Measurements from ENCODE around the gene CHSY1. TPM values are rescaled to one million over a fixed set of nuclear protein-coding genes. Genes with fewer than 3 reads are reported as not detected.

The CHSY1 gene
- total RNA-seq, 1 donor from 2014 or later = 14.1 TPM

DNA sequence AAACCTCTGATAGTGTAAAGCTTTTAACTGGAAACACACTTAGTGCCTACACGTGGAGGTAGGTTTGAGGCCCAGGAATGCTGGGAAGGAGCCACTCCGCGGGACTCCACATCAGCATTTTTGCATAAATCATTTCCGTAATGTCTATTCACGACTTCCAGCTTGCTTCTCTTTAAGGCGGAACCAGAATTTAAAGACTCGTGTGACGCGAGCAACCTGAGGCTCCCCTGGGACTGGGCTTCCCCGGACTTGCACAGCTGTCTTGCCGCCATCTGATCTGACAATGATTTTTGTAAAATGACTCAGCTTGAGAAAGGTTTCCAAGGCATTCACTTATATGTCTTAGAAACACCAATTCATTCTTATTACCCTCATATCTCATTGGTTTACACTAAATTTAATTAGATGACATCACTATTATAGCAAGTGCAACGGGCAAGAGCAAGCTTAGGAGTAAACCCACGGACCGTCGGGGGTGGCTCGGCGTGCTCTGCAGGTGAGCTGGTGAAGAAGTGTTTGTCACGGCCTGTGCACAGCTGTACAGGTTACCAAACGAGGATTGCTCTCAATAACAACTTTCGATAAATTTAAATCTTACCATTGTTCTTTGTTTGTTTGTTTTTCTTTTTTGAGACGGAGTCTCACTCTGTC is 95.2 kb downstream of the CHSY1 start:
- peak; percentile 88 for DNase-seq (ENCODE audit: low read depth)

DNA sequence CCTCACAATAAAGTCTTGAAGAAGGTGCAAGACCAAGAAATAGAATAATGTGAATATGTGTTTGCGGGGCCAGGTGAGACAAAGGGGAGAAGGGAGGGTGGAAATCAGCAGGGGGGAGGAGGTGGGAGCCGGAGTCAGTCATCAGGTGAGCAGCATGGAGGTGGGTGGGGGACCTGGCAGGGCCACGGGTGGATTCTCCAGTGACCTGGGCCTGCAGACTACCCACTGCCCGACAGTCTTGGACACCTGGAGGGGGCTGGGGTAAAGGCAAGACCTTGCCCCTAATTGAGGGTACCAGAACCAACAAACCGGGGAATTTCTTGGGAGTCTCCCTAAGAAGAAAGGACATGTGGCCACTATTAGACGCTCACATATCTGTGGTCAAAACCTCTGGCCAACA is 95.8 kb downstream of the CHSY1 start:
- DNase-seq (ENCODE audit: low read depth) = no peak

DNA sequence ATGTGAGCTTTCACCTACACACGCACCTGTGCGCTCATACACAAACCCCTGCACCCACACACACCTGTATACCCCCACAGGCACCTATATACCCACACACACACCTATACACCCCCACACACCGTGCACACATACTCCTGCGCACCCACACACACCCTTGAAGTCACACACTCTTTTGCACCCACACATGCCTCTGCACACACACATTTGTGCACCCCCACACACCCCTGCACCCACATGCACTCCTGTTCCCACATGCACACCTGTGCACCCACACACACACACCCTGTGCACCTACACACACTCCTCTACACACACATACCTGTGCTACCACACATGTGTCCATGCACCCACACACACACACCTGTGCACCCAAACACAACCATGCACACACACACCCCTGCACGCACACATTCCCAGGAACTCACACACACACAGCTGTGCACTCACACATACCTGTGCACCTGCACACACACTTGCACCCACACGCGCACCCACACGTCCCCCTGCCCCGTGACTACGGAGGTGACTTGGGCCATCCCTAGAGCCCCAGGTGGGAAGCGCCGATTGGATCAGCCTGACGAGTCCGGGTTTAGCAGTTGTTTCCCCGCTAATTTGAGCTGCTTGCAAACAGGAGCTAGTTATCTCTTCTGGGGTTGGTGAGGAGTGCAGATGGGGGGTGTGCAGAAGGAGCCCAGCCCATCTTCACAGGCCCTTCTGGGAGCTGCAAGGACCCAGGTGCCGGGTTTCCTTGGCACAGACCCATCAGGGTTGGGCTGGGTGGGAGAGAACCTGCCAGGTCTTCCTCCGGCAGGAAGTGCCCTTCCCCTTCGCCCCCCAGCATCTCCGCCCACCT is 97.8 kb downstream of the CHSY1 start:
- DNase-seq (ENCODE audit: low read depth) = no peak

GRCh38 chr15:101152914-101153313 is 98.9 kb downstream of the CHSY1 start:
- DNase-seq (ENCODE audit: low read depth) = no peak

GRCh38 chr15:101151288-101151687 is 100.6 kb downstream of the CHSY1 start:
- no peak for DNase-seq (ENCODE audit: low read depth)

DNA sequence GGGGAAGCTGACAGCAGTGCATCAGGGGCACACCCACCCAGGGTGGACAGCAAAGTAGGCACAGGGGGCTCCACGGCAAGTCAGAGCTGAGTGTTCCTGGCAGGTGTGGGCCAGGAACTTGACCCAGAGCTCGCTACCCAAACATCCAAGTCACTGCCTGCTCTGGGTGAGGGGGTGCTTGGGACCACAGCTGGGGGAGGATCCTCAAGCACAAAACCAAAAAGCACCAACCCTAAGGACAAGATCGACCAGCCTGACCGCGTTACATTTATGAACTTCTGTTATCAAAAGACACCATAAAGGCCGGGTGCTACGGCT is 101.2 kb downstream of the CHSY1 start:
- DNase-seq (ENCODE audit: low read depth) = no peak

- no peak for DNase-seq (ENCODE audit: low read depth)
Observed at GRCh38 chr15:101149864-101150722, 101.8 kb downstream of the CHSY1 start.

DNA sequence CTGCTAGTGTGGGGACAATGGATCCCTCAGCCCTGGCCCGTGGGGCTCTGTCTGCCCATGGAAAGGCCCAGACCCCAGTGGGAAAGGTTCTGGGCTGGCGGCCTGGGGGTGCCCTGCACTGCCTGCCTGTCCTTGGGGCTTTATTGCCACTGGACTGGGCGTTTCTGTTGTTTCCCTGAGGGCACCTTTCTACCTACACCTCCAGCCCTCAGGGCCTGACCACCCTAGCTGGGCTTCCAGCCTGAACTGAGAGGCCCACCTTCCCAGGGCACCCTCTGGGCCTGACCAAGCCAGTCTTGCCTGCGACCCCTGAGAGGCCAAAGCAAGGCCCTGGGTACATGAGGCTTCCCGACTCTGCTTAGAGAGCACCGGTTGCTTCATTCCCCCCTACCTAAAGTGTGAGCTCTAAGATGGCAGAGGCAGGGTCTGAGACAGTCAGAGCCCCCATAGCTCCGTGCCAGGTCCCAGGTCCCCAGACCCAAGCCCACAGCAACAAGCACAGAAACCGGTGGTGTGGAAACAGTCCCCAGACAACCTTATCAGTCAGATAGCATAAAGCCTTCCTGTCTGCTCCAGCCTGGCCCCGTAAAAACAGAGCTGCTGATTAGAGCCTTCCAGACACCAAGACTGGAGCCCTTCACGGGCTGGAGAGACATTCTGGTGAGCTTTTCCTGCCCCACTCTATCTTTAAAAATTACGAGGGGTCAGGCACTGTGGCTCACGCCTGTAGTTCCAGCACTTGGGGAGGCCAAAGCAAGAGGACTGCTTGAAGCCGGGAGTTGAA is 102.8 kb downstream of the CHSY1 start:
- DNase-seq (ENCODE audit: low read depth) = no peak

DNA sequence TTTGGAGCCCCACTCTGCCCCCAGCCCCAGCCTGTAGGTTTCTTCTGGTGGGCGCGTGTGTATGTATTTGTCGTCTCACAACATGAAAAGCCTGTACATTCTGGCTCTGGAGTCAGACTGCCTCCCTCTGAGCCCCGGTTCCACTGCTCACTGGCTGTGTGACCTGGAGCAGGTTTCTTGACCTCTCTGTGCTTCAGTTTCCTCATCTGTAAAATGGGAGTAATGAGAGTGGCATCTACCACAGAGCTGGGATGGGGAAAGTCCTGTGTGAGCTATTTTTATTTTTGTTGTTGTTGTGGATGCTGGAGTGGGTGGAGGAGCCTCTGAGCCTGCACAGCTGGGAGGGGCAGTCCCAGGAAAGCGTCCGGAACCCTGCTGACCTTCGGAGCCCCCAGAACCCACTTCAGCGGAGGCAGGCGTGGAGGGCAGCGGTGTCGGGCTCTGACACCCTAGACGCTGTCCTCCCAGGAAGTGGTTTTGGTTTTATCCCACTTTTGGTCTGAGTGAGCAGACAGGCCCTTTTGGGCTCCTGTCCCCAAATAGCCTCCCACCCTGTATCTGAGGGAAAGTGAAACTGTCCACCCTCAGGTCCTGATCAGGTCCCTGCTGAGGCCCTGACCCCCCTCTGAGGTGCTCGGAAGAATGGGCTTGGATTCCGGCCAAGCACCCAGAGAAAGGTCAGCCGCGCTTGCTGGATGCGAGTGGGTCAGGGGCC is 103.5 kb downstream of the CHSY1 start:
- no peak for DNase-seq (ENCODE audit: low read depth)

- no peak for DNase-seq (ENCODE audit: low read depth)
Observed at GRCh38 chr15:101147181-101147580, 104.7 kb downstream of the CHSY1 start.

DNA sequence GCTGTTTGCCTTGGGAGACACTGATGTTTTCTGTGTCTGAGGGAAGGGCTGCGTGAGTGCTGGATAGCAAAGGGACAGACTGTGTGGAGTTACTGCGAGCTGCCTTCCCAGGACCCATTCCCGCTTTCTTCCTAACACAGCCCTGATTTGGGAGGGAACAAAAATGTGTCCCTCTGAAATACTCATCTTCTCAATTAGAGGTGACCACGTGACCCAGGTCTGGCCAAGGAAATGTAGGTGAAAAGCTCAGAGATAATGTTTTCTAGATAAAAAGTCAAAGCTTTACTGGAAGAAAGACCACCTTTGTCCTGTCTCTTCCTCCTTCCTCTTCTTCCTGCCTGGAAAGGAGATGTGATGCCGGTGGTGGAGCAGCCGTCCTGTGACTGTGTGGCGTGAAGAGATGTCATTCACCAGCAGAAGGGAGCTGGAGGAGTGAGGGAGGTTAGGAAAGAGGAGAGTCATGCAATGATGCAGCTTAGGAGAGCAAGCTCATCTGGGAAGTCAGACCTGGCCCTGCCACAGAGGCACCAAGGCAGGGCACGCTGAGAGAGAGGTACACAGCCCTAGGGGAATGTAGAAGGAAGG is 105.6 kb downstream of the CHSY1 start:
- no peak for DNase-seq (ENCODE audit: low read depth)

DNA sequence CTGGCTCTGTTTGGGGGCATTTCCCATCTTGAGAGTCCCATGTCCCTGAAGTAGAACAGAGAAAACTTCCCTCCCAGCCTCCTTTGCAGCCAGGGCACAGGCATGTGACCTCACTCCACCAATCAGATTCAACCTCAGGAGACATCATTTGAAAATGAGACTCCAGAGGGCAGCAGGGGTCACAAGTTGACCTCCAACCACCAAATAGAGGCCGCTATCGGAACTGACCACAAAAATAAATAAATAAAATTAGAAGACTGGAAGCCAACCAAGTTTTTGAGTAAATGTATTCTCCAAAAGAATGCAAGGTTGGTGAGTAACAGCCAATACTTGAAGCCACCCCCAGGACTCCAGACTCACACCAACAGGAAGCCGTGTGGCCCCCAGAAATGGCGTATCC is 106.5 kb downstream of the CHSY1 start:
- DNase-seq (ENCODE audit: low read depth) = no peak

DNA sequence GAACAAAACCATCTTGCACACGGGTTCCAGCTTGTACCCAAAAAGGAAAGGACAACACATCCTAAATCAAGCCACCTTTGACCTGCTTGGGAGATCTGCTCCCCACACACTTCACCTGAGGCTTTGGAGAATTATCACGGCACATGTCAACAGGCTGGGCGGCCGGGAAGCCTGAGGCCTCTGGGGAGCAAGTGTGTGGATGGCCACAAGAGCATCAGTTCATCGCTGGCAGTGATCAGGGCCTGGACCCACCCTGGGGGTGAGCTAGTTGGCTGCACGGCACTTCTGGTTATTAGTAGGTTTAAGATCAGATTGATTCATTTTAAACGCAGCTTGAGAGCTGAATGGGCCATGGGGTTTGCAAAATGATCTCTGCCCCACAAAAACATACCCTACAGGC is 108.5 kb downstream of the CHSY1 start:
- no peak for DNase-seq (ENCODE audit: low read depth)

- no peak for DNase-seq (ENCODE audit: low read depth)
Observed at GRCh38 chr15:101142711-101143110, 109.1 kb downstream of the CHSY1 start.

DNA sequence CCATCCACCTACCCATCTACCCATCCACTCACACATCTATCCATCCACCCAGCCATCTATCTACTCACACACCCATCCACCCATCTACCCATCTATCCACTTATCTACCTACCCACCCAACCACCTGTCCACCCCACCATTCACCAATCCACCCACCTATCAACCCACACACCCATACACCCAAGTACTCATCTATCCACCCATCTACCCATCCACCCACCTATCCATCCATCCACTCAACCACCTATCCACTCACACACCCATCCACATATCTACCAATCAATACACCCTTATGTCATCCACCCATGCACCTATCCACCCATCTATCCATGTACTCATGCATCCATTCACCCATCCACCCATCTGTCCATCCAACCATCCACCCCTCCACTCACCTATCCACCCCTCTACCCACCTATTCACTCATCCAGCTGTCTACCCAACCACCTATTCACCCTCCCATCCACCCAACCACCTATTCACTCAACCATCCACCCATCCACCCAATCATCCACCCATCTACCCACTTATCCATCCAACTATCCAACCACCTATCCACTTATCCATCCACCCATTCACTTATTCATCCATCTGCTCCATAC is 109.8 kb downstream of the CHSY1 start:
- DNase-seq (ENCODE audit: low read depth) = no peak

- DNase-seq (ENCODE audit: low read depth) = no peak
Observed at GRCh38 chr15:101140697-101141065, 111.2 kb downstream of the CHSY1 start.

DNA sequence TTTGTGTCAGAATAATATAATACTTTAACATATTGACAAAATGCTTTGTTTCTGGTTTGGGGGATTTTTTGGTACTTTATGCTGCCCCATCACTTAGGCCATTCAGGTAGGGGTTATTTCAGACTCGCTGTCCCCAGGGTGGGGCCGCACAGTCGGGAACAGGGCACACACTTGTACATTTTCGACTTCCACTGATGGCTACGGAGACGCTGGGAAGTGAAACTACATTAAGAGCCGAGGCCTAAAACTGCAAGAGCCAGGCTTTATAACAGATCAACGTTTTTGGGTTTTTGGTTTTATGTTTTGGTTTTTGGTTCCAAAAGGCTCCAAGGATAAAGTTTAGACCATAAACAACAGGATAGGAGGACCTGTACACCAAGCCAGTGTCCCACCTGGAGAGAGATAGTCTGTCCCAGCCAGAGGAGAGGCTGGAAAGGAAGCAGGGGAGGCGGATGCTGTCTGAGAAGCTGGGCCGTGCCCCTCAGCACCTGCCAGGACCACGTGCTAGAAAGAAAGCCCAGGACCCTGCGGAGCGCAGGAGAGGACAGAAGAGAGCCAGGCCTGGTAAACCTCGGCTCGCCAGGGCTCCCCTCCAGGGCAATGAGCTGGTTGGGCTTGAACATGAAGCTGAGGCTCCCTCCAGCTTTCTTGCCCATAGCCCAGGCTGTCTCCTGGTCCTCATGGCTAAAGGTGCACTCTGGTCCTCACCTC is 111.7 kb downstream of the CHSY1 start:
- no peak for DNase-seq (ENCODE audit: low read depth)

- no peak for DNase-seq (ENCODE audit: low read depth)
Observed at GRCh38 chr15:101138913-101139880, 112.7 kb downstream of the CHSY1 start.

Measured in myocyte (in vitro differentiated cells).